Stimulated activated CD4-positive, alpha-beta T cell treated with anti-CD3 and anti-CD28 coated beads, Interleukin-15, amount 100 ng/mL, for 1 hour (primary cell): ENCODE results near the gene C1QTNF5.

Experiments
- DNase-seq, 2 donors: peaks; one replicate each; pipeline ENCODE4 v3.0.0-alpha.2; 2020; ENCODE audit warnings: low read depth in 1 of 2, low spot score in 1 of 2

Gene C1QTNF5

GRCh38 chr11:119338318-119338890, 2.3 kb downstream of the C1QTNF5 start:
- DNase-seq: peak; percentile 47

DNA sequence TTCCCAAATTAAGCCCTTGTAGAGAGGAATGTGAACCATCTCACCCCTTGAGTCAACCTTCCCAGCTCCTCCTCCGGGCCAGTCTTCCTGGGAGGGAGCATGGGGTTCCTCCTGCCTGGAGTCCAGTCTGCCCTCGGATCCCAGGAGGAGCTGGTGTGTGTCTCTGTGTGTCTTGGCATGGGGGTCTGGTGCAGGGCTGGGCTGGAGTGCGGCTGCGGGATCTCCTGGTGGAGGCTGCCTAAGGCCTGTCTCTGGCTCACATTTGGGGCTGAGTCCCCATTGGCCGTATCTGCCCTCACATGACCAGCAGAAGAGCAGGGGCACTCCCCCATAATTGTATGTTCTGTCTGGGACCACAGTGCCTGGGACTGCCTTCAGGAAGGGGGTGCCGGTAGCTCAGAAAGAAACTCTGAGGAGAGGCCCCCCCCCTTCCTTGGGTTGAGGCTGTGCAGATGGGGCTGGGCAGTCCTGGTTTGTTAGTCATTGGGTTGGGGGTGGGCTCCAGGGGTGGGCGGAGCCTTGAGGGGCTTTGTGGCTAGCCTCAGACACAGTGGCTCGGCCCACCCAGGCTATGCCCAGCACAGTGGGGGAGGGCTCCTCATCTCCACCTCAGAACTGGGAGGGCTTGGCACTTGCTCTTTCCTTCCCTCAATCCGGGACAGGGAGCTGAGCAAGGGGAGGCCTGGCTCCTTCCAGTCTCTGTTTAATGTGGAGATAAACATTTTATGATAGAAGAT, 2.9 kb downstream of the C1QTNF5 start:
- DNase-seq: no peak

GRCh38 chr11:119336744-119337469, 3.8 kb downstream of the C1QTNF5 start:
- no peak for DNase-seq

DNA sequence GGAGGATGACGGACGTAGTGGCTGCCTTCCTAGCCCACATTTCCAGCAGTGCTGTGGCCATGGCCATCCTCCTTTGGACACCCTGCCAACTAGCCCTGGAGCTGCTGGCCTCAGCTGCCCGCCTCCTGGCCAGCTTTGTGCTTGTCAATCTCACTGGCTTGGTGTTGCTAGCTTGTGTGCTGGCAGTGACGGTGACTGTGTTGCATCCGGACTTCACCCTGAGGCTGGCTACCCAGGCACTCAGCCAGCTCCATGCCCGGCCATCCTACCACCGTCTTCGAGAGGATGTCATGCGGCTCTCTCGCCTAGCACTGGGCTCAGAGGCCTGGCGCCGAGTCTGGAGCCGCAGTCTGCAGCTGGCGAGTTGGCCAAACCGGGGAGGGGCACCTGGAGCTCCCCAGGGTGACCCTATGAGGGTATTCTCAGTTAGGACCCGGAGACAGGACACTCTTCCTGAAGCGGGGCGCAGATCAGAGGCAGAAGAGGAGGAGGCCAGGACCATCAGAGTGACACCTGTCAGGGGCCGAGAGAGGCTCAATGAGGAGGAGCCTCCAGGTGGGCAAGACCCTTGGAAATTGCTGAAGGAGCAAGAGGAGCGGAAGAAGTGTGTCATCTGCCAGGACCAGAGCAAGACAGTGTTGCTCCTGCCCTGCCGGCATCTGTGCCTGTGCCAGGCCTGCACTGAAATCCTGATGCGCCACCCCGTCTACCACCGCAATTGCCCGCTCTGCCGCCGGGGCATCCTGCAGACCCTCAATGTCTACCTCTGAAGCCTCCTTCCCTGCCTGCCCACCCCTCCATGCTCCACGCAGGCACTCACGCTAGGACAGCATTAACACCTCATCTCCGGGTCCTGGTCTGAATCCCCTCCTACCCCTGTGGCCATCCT, 4.8 kb downstream of the C1QTNF5 start:
- no peak for DNase-seq

DNA sequence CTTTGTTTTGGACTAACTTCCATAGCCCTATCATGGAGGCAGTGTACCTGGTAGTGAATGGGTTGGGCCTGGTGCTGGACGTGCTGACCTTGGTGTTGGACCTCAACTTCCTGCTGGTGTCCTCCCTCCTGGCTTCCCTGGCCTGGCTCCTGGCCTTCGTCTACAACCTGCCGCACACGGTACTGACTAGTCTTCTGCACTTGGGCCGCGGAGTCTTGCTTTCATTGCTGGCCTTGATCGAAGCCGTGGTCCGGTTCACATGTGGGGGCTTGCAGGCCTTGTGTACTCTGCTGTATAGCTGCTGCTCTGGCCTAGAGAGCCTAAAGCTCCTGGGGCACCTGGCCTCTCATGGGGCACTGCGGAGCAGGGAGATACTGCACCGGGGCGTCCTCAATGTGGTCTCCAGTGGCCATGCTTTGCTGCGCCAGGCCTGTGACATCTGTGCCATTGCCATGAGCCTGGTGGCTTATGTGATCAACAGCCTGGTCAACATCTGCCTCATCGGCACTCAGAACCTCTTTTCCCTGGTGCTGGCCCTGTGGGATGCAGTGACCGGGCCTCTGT, 5.5 kb downstream of the C1QTNF5 start:
- no peak for DNase-seq

DNA sequence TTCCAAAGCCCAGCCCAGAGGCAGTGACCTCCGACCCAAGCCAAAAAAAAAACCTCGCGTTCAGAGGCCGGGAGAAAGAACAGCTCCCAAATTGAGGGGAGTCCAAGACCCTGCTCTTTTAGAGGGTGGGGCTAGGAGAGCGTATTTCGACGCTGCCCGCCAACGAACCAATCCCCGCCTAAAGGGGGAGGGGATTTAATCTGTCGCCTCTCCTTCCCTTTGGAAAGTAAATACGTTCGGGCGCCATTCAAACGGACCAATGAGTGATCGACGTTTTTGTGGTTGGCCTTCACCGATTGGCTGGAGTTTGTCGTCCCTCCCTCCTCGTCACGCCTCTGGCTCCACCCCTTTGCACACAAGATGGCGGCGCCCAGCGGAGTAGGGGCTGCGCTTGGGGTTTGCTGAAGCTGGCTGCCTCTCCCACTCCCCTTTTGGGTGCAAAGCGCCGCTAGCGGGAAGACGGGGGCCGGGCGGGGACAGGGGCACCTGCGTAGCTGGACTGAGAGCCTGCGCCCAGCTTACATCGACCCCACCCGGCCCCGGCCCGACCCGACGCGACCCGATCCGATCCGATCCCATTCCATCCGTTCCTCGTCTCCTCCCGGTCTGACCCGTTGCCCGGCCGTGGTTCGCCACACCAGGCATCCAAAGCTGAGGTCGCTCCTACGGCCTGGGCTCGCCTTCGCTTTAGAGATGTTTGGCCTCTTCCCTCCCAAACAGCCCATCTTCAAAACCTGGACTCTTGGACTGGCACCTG, 6.3 kb downstream of the C1QTNF5 start, which contains the start of gene RNF26:
Gene RNF26 (plus strand): TSS at position 354 of the 757 bp plus-strand sequence. CDS start 596 bp downstream, outside the sequence.
- DNase-seq: peak; percentile 80 to 82

GRCh38 chr11:119332111-119332765, 8.4 kb downstream of the C1QTNF5 start:
- DNase-seq: no peak

GRCh38 chr11:119330237-119330636, 10.4 kb downstream of the C1QTNF5 start:
- DNase-seq: no peak

DNA sequence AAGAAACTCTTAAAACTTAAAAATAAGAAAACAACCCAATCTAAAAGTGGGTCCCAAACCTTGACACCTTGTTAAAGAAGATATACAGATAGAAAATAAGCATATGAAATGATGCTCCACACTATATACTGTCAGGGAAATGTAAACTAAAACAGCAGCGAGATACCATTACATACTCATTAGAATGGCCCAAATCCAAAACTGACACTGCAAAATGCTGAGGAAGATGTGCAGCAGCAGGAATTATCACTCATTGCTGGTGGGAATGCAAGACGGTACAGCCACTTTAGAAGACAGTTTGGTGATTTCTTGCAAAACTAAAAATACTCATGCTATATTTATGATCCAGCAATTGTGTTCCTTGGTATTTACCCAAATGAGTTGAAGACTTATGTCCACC, 11.4 kb downstream of the C1QTNF5 start:
- DNase-seq: no peak

DNA sequence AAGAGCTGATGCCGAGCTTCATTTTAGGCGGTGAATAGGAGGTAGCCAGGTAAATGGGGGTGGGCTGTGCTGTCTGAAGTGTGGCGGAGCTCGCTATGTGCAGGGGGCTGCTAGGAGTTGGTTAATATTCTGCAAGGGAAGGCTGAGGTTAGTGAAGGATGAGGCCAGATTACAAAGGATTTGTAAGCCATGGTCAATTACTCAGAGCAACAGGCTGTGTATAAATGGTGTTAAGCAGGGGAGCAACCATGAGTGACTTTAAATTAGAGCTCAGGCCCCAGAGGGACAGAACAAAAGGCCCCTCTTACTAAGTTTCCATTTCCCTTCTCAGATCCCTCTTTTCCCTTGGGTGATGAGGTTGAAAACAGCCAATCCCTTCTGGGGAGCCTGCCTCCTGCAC, 16.5 kb downstream of the C1QTNF5 start:
- no peak for DNase-seq

DNA sequence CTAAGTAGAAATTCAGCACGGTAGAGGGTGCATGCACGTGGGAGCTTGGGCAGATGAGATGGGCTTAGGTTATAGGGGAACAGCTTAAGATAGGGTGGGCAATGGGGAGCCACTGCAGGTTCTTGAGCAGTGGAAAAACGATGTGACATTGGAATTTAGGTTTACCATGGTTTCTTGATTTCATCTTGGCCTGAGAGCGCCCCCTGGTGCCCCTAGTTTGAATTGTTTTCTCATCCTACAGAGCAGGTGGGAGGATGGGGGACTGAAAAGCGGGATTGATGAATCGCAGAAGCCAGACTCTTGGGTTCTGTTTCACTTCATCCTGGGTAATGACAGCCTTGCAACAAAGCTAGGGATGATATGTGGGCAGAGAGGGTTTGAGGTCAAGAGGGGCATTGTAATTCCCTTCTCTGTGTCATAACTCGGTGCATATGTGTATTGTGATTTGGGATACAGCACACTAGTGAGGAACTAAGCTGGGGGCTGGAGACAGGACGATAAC, 17.1 kb downstream of the C1QTNF5 start:
- peak; percentile 46 to 57 for DNase-seq

- no peak for DNase-seq
Observed at GRCh38 chr11:119322921-119323531, 17.7 kb downstream of the C1QTNF5 start.

- DNase-seq: no peak
Observed at GRCh38 chr11:119322360-119322739, 18.3 kb downstream of the C1QTNF5 start.

DNA sequence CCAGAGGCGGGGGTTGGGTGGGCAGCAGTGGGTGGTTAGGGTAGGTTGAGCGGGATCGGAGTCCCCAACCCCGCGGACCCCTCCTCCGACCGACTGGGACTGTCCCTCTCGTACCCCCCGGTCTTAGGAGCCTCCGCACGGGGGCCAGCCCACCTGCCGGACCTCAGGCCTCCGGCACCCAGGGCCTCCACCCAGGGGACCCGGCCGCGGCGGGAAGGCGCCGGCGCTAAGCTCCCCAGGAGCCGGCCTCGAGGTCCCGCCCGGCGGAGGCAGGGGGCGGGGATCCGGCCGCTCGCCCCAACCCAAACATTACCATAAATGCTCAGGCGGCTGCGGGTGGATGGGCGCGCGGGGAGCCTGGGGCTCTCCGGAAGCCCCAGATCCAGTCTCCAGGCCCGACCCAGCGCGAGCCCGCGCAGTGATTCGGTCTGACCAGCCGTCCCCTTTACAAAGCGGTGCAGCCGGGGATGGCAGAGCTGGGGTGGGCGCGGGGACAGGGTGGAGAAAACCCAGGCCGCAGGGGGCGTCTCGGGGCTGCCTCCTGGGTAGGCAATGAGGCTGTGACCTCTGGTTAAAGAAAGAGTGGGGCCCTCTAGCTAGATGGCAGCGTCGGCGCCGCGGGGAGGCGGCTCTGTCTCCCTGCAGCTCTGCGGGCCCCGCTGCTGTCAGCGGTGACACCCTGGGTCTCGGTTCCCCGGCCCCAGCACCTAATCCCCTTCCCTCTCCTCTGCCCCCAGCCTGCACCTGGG, 19.7 kb downstream of the C1QTNF5 start:
- DNase-seq: no peak

- no peak for DNase-seq
Observed at GRCh38 chr11:119320240-119320775, 20.4 kb downstream of the C1QTNF5 start.

DNA sequence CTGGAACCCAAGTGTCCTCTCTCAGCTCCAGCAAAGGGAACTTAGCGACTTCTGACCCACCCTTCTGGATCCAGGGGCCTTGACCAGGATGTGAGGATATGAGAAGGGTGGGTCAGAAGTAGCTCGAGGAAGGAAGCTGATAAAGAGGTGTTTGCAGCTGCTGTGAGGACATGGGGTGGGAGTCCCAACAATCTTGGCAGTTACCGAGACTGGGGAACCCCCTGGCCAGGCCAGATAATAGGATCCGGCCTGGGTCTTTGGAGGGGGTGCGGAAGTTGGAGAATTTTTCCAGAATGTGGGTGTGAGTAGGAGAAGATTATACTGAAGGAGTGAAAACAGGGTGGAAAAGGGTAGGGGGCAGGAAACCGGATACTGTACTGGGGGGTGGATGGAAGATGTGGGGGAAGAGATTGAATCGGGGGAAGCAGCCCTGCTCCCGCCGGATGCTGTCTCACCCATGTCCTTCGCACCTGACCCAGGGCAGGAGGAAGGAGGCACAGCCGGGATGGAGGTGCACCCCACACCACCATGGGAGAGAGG, 20.9 kb downstream of the C1QTNF5 start:
- no peak for DNase-seq

DNA sequence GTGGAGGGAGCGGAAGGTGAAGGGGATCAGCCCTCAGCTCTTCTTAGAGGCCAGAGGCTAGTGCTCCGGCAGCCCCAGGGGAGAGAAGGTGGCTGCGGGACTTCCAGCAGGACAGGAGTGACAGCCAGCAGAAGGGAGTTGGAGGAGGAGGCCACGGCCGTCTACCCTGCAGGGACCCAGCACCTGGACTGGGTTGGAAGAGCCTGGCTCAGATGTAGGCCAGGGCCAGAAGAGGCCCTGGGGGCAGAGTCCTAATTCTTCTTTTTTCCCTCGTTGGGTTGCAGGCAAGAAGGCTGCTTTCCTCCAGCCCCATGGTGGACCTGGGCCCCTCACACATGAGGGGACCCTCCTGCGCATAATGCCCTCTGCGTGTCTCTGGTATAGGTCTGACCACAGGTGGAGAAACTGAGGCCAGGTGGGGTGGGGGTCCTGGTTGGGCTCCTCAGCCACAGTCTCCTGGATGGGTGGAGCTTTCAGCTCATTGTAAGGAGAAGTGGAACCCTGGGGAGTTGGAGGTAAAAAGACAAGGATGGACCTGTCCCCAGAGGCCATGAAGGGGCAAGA, 21.5 kb downstream of the C1QTNF5 start:
- no peak for DNase-seq
